ENCODE results near the gene ZNF407. TPM values are rescaled to one million over a fixed set of nuclear protein-coding genes. Genes with fewer than 3 reads are reported as not detected.

The ZNF407 gene
- total and polyA plus RNA-seq, 4 donors, result 2.8 to 34.9 (median 9.5) TPM

DNA sequence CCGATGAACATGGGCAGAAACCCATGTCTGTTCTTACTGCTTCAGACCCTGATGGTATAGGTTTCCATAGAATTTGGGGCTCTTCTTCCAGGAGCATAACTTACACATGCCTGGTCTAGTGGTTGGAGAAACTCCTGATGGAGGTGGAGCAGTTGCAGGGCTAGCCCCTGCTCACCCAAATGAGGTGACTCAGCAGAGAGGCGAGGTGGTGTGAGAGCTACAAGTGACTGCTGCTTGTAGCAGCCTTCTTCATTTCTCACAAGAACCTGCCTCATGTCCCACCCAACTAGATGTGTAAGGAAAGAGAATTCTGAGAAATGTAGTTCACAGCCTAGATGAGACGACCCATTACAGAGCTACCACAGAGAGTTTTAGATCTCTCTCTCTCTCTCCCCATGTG, 105.3 kb downstream of the ZNF407 start:
- H3K4me1 ChIP-seq (ENCODE audit: control insufficient read depth in 5 of 5, insufficient read depth in 5 of 5, low read length in 5 of 5), result peaks cover 0 to 2% (median 0%) of the 10 kb centered on the region in 5 donors
- no peaks in the 10 kb centered on the region for H3K36me3 ChIP-seq (ENCODE audit: control insufficient read depth in 4 of 4, insufficient read depth in 4 of 4, low read length in 4 of 4)
- no peak overlapping the region for H3K9ac ChIP-seq (ENCODE audit: insufficient read depth in 1 of 2, low read length in 2 of 2)
- DNase-seq (no peak), ATAC-seq (ENCODE audit: insufficient read depth, low FRiP score) (no peak)
- H3K27ac ChIP-seq (ENCODE audit: low read depth in 1 of 2, low read length in 1 of 2), result no peak overlapping the region
- H3K9me3 ChIP-seq (ENCODE audit: control insufficient read depth in 4 of 4, insufficient read depth in 3 of 4, low read length in 3 of 4), result peaks cover 0 to 2% (median 0%) of the 10 kb centered on the region in 4 donors
- 64 to 81% methylated on average over 3 of the region's 3 CpGs for WGBS, 2 donors
- no peak overlapping the region for H3K4me3 ChIP-seq
- TF ChIP-seq, protein P1, sequence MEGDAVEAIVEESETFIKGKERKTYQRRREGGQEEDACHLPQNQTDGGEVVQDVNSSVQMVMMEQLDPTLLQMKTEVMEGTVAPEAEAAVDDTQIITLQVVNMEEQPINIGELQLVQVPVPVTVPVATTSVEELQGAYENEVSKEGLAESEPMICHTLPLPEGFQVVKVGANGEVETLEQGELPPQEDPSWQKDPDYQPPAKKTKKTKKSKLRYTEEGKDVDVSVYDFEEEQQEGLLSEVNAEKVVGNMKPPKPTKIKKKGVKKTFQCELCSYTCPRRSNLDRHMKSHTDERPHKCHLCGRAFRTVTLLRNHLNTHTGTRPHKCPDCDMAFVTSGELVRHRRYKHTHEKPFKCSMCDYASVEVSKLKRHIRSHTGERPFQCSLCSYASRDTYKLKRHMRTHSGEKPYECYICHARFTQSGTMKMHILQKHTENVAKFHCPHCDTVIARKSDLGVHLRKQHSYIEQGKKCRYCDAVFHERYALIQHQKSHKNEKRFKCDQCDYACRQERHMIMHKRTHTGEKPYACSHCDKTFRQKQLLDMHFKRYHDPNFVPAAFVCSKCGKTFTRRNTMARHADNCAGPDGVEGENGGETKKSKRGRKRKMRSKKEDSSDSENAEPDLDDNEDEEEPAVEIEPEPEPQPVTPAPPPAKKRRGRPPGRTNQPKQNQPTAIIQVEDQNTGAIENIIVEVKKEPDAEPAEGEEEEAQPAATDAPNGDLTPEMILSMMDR (IDR thresholded peaks at IDR 0.05; ENCODE audit: control extremely low read depth, extremely low read depth), result no peak
- no peaks in the 10 kb centered on the region for H3K27me3 ChIP-seq (ENCODE audit: control insufficient read depth in 3 of 3, insufficient read depth in 3 of 3, low read length in 2 of 3)

DNA sequence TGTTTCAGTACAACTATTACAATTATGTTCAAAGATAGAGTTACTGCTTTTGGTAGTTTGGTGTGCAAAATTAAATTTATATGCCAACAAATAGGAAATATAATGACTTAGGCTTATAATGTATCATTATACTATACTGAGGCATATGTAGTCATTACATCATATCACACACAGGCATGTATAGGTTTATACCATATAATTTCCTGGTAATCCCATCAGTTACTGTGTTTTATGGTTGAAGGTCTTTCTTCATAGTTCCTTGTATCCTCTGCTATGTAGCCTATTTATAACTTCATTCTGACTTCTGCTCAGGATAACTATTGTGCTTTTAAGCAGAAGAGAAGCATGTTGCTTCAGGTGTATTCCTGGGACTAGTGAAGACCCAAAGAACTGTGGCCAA, 110.5 kb downstream of the ZNF407 start:
- Histone ChIP-seq H3K9me3 (ENCODE audit: control insufficient read depth in 4 of 4, insufficient read depth in 3 of 4, low read length in 3 of 4) (no peaks in the 10 kb centered on the region), H3K36me3 (ENCODE audit: control insufficient read depth in 4 of 4, insufficient read depth in 4 of 4, low read length in 4 of 4) (no peaks in the 10 kb centered on the region), H3K9ac (ENCODE audit: insufficient read depth in 1 of 2, low read length in 2 of 2) (no peak overlapping the region), H3K4me1 (ENCODE audit: control insufficient read depth in 5 of 5, insufficient read depth in 5 of 5, low read length in 5 of 5) (no peaks in the 10 kb centered on the region), H3K4me3 (no peak overlapping the region), H3K27me3 (ENCODE audit: control insufficient read depth in 3 of 3, insufficient read depth in 3 of 3, low read length in 2 of 3) (no peaks in the 10 kb centered on the region), H3K27ac (ENCODE audit: low read depth in 1 of 2, low read length in 1 of 2) (no peak overlapping the region)
- TF ChIP-seq, protein P1 (IDR thresholded peaks at IDR 0.05; ENCODE audit: control extremely low read depth, extremely low read depth), result no peak
- DNase-seq, result no peak
- no peak for ATAC-seq (ENCODE audit: insufficient read depth, low FRiP score)

DNA sequence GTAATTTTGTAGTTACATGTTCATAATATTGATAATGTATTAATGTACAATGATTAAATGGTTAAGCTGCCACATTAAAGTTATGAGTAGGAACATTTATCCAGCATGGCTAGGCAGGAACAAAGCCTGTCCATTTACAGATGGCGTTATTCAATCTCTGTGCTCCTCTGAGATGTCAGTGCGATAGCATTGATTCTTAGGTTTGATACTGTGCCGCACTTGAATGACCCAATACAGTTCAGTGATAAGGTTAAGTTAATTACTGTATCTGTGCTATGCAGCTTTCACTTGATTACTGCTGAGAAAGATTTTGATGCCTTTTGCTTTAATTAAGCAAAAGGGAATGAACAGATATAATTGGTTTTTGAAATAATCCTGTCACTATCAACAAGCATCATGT, 111.8 kb downstream of the ZNF407 start:
- Histone ChIP-seq H3K4me3 (no peak overlapping the region), H3K4me1 (ENCODE audit: control insufficient read depth in 5 of 5, insufficient read depth in 5 of 5, low read length in 5 of 5) (no peaks in the 10 kb centered on the region), H3K27me3 (ENCODE audit: control insufficient read depth in 3 of 3, insufficient read depth in 3 of 3, low read length in 2 of 3) (no peaks in the 10 kb centered on the region), H3K9me3 (ENCODE audit: control insufficient read depth in 4 of 4, insufficient read depth in 3 of 4, low read length in 3 of 4) (no peaks in the 10 kb centered on the region), H3K36me3 (ENCODE audit: control insufficient read depth in 4 of 4, insufficient read depth in 4 of 4, low read length in 4 of 4) (no peaks in the 10 kb centered on the region), H3K27ac (ENCODE audit: low read depth in 1 of 2, low read length in 1 of 2) (no peak overlapping the region), H3K9ac (ENCODE audit: insufficient read depth in 1 of 2, low read length in 2 of 2) (no peak overlapping the region)
- DNase-seq (no peak), ATAC-seq (ENCODE audit: insufficient read depth, low FRiP score) (no peak)
- TF ChIP-seq, protein P1 (IDR thresholded peaks at IDR 0.05; ENCODE audit: control extremely low read depth, extremely low read depth), result no peak
- 97% methylated on average over 3 of the region's 3 CpGs for WGBS, 2 donors

DNA sequence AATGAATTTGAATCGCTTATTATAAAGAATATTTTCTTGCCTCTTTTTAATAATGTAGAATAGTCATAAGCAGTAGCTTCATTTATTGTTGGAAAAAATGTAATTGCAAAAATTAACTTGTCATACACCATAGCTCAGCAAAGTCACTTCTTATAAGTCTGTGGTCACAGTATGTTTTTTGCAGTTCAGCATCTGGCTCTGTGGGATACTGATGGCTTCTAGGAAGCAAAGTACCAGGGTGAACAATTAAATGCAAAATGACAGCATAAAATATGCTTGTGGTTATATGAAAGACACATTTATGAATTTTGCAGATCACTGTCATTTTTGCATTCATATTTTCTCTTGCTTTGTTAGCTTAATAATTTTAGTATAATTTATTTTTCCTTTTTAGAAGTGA, 116.5 kb downstream of the ZNF407 start:
- Histone ChIP-seq H3K27me3 (ENCODE audit: control insufficient read depth in 3 of 3, insufficient read depth in 3 of 3, low read length in 2 of 3) (no peaks in the 10 kb centered on the region), H3K4me3 (no peak overlapping the region), H3K4me1 (ENCODE audit: control insufficient read depth in 5 of 5, insufficient read depth in 5 of 5, low read length in 5 of 5) (no peaks in the 10 kb centered on the region), H3K27ac (ENCODE audit: low read depth in 1 of 2, low read length in 1 of 2) (no peak overlapping the region), H3K9me3 (ENCODE audit: control insufficient read depth in 4 of 4, insufficient read depth in 3 of 4, low read length in 3 of 4) (no peaks in the 10 kb centered on the region), H3K36me3 (ENCODE audit: control insufficient read depth in 4 of 4, insufficient read depth in 4 of 4, low read length in 4 of 4) (no peaks in the 10 kb centered on the region), H3K9ac (ENCODE audit: insufficient read depth in 1 of 2, low read length in 2 of 2) (no peak overlapping the region)
- TF ChIP-seq, protein P1 (IDR thresholded peaks at IDR 0.05; ENCODE audit: control extremely low read depth, extremely low read depth), result no peak
- ATAC-seq (ENCODE audit: insufficient read depth, low FRiP score) (no peak), DNase-seq (no peak)
- whole genome bisulfite sequencing, 2 donors, result 96 to 100% methylated on average over 1 of the region's 1 CpG
